Hepatocyte (in vitro differentiated cells): ENCODE data around the gene EVA1A. TPM values are rescaled to one million over a fixed set of nuclear protein-coding genes. Genes with fewer than 3 reads are reported as not detected.

ENCODE experiments used
- DNase-seq: peaks from one replicate; pipeline ENCODE4 v3.0.0-alpha.2; 2016; ENCODE audit warnings: low spot score
- H2AFZ ChIP-seq: fragments of 200-600 bp; sonication (generic); 2 replicates; pipeline ENCODE4 v1.6.0; 2016; ENCODE audit warnings: antibody characterized with exemption, mild to moderate bottlenecking
- H3K27ac ChIP-seq: fragments of 200-600 bp; sonication (generic); 2 replicates; pipeline ENCODE4 v1.5.1; 2016; ENCODE audit warnings: mild to moderate bottlenecking
- H3K27me3 ChIP-seq: fragments of 200-600 bp; sonication (generic); 2 replicates; pipeline ENCODE4 v1.6.1; 2016
- H3K36me3 ChIP-seq: fragments of 200-600 bp; sonication (generic); replicated peaks from 2 replicates; pipeline ENCODE4 v1.5.1; 2016; ENCODE audit warnings: low read depth; ENCODE audit not compliant: insufficient read depth
- H3K4me1 ChIP-seq: fragments of 200-600 bp; sonication (generic); 2 replicates; pipeline ENCODE4 v1.5.1; 2016; ENCODE audit warnings: mild to moderate bottlenecking, moderate library complexity; ENCODE audit not compliant: insufficient read depth
- H3K4me2 ChIP-seq: fragments of 200-600 bp; sonication (generic); 2 replicates; pipeline ENCODE4 v1.6.0; 2016
- H3K4me3 ChIP-seq: fragments of 200-600 bp; sonication (generic); 2 replicates; pipeline ENCODE4 v1.5.1; 2016; ENCODE audit warnings: mild to moderate bottlenecking
- H3K79me2 ChIP-seq: fragments of 200-600 bp; sonication (generic); 2 replicates; pipeline ENCODE4 v1.6.0; 2017; ENCODE audit warnings: mild to moderate bottlenecking
- H3K9me2 ChIP-seq: fragments of 200-600 bp; sonication (generic); replicated peaks from 2 replicates; pipeline ENCODE4 v1.6.0; 2017; ENCODE audit warnings: mild to moderate bottlenecking; ENCODE audit not compliant: insufficient read depth
- H3K9me3 ChIP-seq: fragments of 200-600 bp; sonication (generic); 2 replicates; pipeline ENCODE4 v1.5.1; 2016; ENCODE audit warnings: low read depth, mild to moderate bottlenecking
- H4K20me1 ChIP-seq: fragments of 200-600 bp; sonication (generic); 2 replicates; pipeline ENCODE4 v1.6.0; 2016; ENCODE audit warnings: mild to moderate bottlenecking; ENCODE audit not compliant: insufficient read depth, poor library complexity, severe bottlenecking
- CTCF ChIP-seq: fragments of 200-600 bp; sonication (generic); IDR thresholded peaks from 2 replicates; pipeline ENCODE4 v1.5.1; 2016; ENCODE audit warnings: antibody characterized with exemption, mild to moderate bottlenecking; ENCODE audit not compliant: poor library complexity
- EZH2 ChIP-seq: fragments of 200-600 bp; sonication (generic); IDR thresholded peaks from 2 replicates; pipeline ENCODE4 v1.6.1; 2016; ENCODE audit warnings: antibody characterized with exemption, mild to moderate bottlenecking, borderline replicate concordance
- EZH2phosphoT487 ChIP-seq: fragments of 200-600 bp; sonication (generic); IDR thresholded peaks from one replicate; pipeline ENCODE4 v1.6.1; 2018; ENCODE audit warnings: antibody characterized with exemption, mild to moderate bottlenecking, low read depth, moderate library complexity; ENCODE audit not compliant: unreplicated experiment, severe bottlenecking
- WGBS: methylation state at CpG from one replicate; pipeline ENCODE4 v1.1.6; 2016; ENCODE audit warnings: low lambda C conversion rate; ENCODE audit errors: missing lambda C conversion rate; 5-methylcytosine and 5-hydroxymethylcytosine counted together
- polyA plus RNA-seq: library from polyadenylated mRNA; unstranded; fragments of >200 nt; fragmentation: Nextera tagmentation; extraction: Ambion mirVana; gene quantifications from 2 replicates; pipeline ENCODE4 v1.2.1, GENCODE V29; 2016
- total RNA-seq: library from RNA; depleted of rRNA; stranded (reverse); fragments of >200 nt; gene quantifications from 2 replicates; pipeline ENCODE4 v1.2.3, GENCODE V29; 2014

EVA1A gene
- total and polyA plus RNA-seq, 2 experiments from 2014 or later = 15.3 to 30.8 TPM

- Histone ChIP-seq H3K4me1 (peaks cover 9% of the 10 kb centered on the region), H3K4me2 (peak overlapping the region; percentile 84), H4K20me1 (no peaks in the 10 kb centered on the region), H3K4me3 (no peak overlapping the region), H3K27ac (no peak overlapping the region), H3K27me3 (no peaks in the 10 kb centered on the region), H3K9me3 (no peaks in the 10 kb centered on the region), H3K36me3 (no peaks in the 10 kb centered on the region), H3K9me2 (no peaks in the 10 kb centered on the region), H3K79me2 (no peaks in the 10 kb centered on the region), H2AFZ (peak overlapping the region; percentile 65)
- peak; percentile 77 for DNase-seq
- WGBS = 11% methylated on average over 25 of the region's 25 CpGs
- TF ChIP-seq EZH2 = no peak
- TF ChIP-seq EZH2phosphoT487 = no peak
- peak; percentile 99 for TF ChIP-seq CTCF
These were observed 48.1 kb upstream of the EVA1A start for GRCh38 chr2:75608684-75609333.

- Histone ChIP-seq H3K79me2 (no peaks in the 10 kb centered on the region), H3K4me1 (peaks cover 11% of the 10 kb centered on the region), H4K20me1 (no peaks in the 10 kb centered on the region), H3K4me3 (no peak overlapping the region), H2AFZ (no peak overlapping the region), H3K4me2 (peak overlapping the region; percentile 84), H3K36me3 (no peaks in the 10 kb centered on the region), H3K9me2 (no peaks in the 10 kb centered on the region), H3K27ac (no peak overlapping the region), H3K9me3 (no peaks in the 10 kb centered on the region), H3K27me3 (no peaks in the 10 kb centered on the region)
- no peak for DNase-seq
- TF ChIP-seq EZH2phosphoT487 (no peak), EZH2 (no peak), CTCF (no peak)
- 77% methylated on average over 7 of the region's 7 CpGs for WGBS
These were observed 47.4 kb upstream of the EVA1A start for GRCh38 chr2:75607988-75608683.

- DNase-seq = no peak
- TF ChIP-seq CTCF = no peak
- no peak for TF ChIP-seq EZH2
- no peak for TF ChIP-seq EZH2phosphoT487
- 97% methylated on average over 3 of the region's 3 CpGs for WGBS
- H3K4me3 ChIP-seq = no peak overlapping the region
- no peaks in the 10 kb centered on the region for H3K27me3 ChIP-seq
- no peaks in the 10 kb centered on the region for H3K9me2 ChIP-seq
- no peak overlapping the region for H2AFZ ChIP-seq
- H3K9me3 ChIP-seq = no peaks in the 10 kb centered on the region
- H3K27ac ChIP-seq = no peak overlapping the region
- peaks cover 15% of the 10 kb centered on the region for H3K4me1 ChIP-seq
- H3K4me2 ChIP-seq = no peak overlapping the region
- H3K36me3 ChIP-seq = no peaks in the 10 kb centered on the region
- H3K79me2 ChIP-seq = no peaks in the 10 kb centered on the region
- no peaks in the 10 kb centered on the region for H4K20me1 ChIP-seq
These were observed 46.7 kb upstream of the EVA1A start for GRCh38 chr2:75607400-75607798.
